ENCODE measurements around the gene SLN. TPM values are rescaled to one million over a fixed set of nuclear protein-coding genes. Genes with fewer than 3 reads are reported as not detected.

Gene SLN
- total and polyA plus RNA-seq, 2 donors (not counting 3 experiments of a cell fraction or from before 2014, with no cell fraction given) = 0.25 TPM; not detected in 1

DNA sequence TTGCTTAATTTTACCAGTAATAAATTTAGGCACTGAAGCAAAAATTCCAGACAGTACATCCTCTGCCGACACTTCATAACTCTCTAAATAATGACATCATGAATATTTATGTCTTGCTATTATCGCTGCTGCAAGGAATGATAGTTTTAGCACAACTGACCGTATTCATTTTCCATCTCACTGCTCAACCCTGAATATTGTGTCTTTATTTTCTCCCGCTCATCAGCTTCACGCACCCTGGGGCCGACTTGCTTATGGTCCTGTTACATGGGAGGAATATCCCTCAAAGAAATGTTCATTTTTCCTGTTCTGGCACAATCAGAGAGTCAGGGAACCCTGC, 33.3 kb downstream of the SLN start:
- Histone ChIP-seq H3K4me2 (ENCODE audit: insufficient read depth, low read length) (no peak overlapping the region), H3K9me1 (replicated peaks; ENCODE audit: control insufficient read depth, extremely low read depth, insufficient read depth, low read length) (no peaks in the 10 kb centered on the region), H2AFZ (ENCODE audit: low read depth, low read length) (no peak overlapping the region), H3K4me3 (replicated peaks in 1 of 3; ENCODE audit: insufficient read depth in 1 of 3, low read depth in 1 of 3, low read length in 3 of 3) (no peak overlapping the region), H3K27ac (ENCODE audit: insufficient read depth, low read depth, low read length) (no peak overlapping the region), H3K36me3 (ENCODE audit: control insufficient read depth in 2 of 2, extremely low read depth in 1 of 2, insufficient read depth in 2 of 2, low read length in 2 of 2) (no peaks in the 10 kb centered on the region), H3K4me1 (ENCODE audit: control insufficient read depth, extremely low read depth, insufficient read depth, low read length) (no peaks in the 10 kb centered on the region), H3K27me3 (ENCODE audit: control insufficient read depth in 2 of 2, insufficient read depth in 2 of 2, low read length in 2 of 2) (peaks cover 2% of the 10 kb centered on the region in 2 experiments), H3K9ac (replicated peaks; ENCODE audit: extremely low read depth, insufficient read depth, low read length) (no peak overlapping the region), H3K9me3 (replicated peaks; ENCODE audit: control insufficient read depth, insufficient read depth, low read length) (no peaks in the 10 kb centered on the region), H3K79me2 (ENCODE audit: control insufficient read depth, insufficient read depth, low read length) (no peaks in the 10 kb centered on the region), H4K20me1 (replicated peaks; ENCODE audit: control insufficient read depth, extremely low read depth, insufficient read depth, low read length) (no peaks in the 10 kb centered on the region)
- TF ChIP-seq MAX (IDR thresholded peaks at IDR 0.05; ENCODE audit: insufficient read depth, insufficient read length) (no peak), POLR2AphosphoS5 (IDR thresholded peaks at IDR 0.05; ENCODE audit: insufficient read depth, low read depth, low read length) (no peak)
- no peak for FAIRE-seq
- ChIA-PET POLR2A (no interaction called here), CTCF (no interaction called here)
- BruUV-seq (replicated peaks) = no TSS peak
- intact Hi-C loops (cut with micrococcal nuclease) = no loop called here
- dilution Hi-C loops (cut with MboI; ENCODE audit: extremely low pct_ligation_motif_present, low sequenced_read_pairs) = no loop called here
- no peak for DNase-seq (ENCODE audit: low read depth, low spot score)

DNA sequence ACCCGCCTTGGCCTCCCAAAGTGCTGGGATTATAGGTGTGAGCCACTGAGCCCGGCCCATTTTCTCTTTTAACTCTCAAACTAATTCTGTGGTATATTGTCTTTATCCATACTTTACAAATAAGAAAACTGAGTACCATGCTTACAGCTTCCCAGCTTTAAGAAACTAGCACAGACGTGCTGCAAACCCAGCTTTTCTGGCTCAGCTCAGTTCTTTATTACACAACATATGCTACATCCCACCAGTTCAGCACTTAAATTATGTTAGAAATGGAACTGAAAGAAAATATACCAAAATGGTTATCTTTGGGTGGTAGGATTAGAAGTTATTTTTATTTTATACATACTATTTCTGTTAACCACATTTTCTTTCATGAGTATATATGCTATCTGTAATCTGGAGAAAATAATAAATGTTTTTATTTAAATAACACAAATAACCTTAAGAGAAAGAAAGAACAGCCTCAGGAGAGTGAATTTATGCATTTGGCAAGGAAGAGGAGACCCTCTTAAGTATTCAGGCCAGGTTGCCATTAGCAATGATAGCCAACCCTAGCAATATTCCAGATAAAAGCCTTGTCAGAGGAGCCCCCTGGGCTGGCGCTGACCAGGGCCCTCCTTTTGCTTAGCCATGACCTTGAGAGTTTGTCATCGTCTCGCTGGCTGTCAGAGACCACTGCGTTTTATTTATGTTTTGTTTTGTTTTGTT, 33.8 kb downstream of the SLN start:
- no peak overlapping the region for H3K4me3 ChIP-seq (replicated peaks in 1 of 3; ENCODE audit: insufficient read depth in 1 of 3, low read depth in 1 of 3, low read length in 3 of 3)
- ChIA-PET CTCF (interaction anchor here (3.7 kb wide), 1 partner anchor 11 kb away, joined by 20 read pairs; no protein-coding TSS in a partner anchor), POLR2A (no interaction called here)
- peaks cover 2% of the 10 kb centered on the region in 2 experiments for H3K27me3 ChIP-seq (ENCODE audit: control insufficient read depth in 2 of 2, insufficient read depth in 2 of 2, low read length in 2 of 2)
- no peaks in the 10 kb centered on the region for H4K20me1 ChIP-seq (replicated peaks; ENCODE audit: control insufficient read depth, extremely low read depth, insufficient read depth, low read length)
- TF ChIP-seq POLR2A (IDR thresholded peaks at IDR 0.05; ENCODE audit: low read depth, low read length) (no peak), EZH2 (IDR thresholded peaks at IDR 0.05; ENCODE audit: borderline replicate concordance, low read depth, low read length, severe bottlenecking) (no peak), CTCF (IDR thresholded peaks at IDR 0.05; ENCODE audit: extremely low read depth in 1 of 2, insufficient read depth in 1 of 2, low read depth in 1 of 2, low read length in 2 of 2) (no peak), JUN (IDR thresholded peaks at IDR 0.05; ENCODE audit: borderline replicate concordance, insufficient read depth, insufficient read length, low read depth) (no peak), GATA2 (IDR thresholded peaks at IDR 0.05; ENCODE audit: insufficient read depth, insufficient read length, low read depth, low read length) (no peak), MYC (IDR thresholded peaks at IDR 0.05; ENCODE audit: low read depth, low read length) (no peak), POLR2AphosphoS5 (IDR thresholded peaks at IDR 0.05; ENCODE audit: insufficient read depth, low read depth, low read length) (no peak), FOS (IDR thresholded peaks at IDR 0.05; ENCODE audit: borderline replicate concordance, insufficient read depth, low read length) (no peak), MAX (IDR thresholded peaks at IDR 0.05; ENCODE audit: insufficient read depth, insufficient read length) (no peak)
- H3K79me2 ChIP-seq (ENCODE audit: control insufficient read depth, insufficient read depth, low read length) = no peaks in the 10 kb centered on the region
- H3K27ac ChIP-seq (ENCODE audit: insufficient read depth, low read depth, low read length) = no peak overlapping the region
- intact Hi-C loops (cut with micrococcal nuclease) = no loop called here
- FAIRE-seq (no peak), DNase-seq (ENCODE audit: low read depth, low spot score) (no peak)
- no peaks in the 10 kb centered on the region for H3K36me3 ChIP-seq (ENCODE audit: control insufficient read depth in 2 of 2, extremely low read depth in 1 of 2, insufficient read depth in 2 of 2, low read length in 2 of 2)
- no peaks in the 10 kb centered on the region for H3K9me1 ChIP-seq (replicated peaks; ENCODE audit: control insufficient read depth, extremely low read depth, insufficient read depth, low read length)
- no peak overlapping the region for H2AFZ ChIP-seq (ENCODE audit: low read depth, low read length)
- H3K4me2 ChIP-seq (ENCODE audit: insufficient read depth, low read length) = no peak overlapping the region
- BruUV-seq (replicated peaks) = no TSS peak
- no peak overlapping the region for H3K9ac ChIP-seq (replicated peaks; ENCODE audit: extremely low read depth, insufficient read depth, low read length)
- H3K4me1 ChIP-seq (ENCODE audit: control insufficient read depth, extremely low read depth, insufficient read depth, low read length) = no peaks in the 10 kb centered on the region
- H3K9me3 ChIP-seq (replicated peaks; ENCODE audit: control insufficient read depth, insufficient read depth, low read length) = no peaks in the 10 kb centered on the region
- dilution Hi-C loops (cut with MboI; ENCODE audit: extremely low pct_ligation_motif_present, low sequenced_read_pairs) = no loop called here

Data from endothelial cell of umbilical vein (primary cell).